ENCODE data around the gene FAM181A. TPM values are rescaled to one million over a fixed set of nuclear protein-coding genes. Genes with fewer than 3 reads are reported as not detected.

FAM181A gene
- total RNA-seq, 1 experiment from 2014 or later = not detected

DNA sequence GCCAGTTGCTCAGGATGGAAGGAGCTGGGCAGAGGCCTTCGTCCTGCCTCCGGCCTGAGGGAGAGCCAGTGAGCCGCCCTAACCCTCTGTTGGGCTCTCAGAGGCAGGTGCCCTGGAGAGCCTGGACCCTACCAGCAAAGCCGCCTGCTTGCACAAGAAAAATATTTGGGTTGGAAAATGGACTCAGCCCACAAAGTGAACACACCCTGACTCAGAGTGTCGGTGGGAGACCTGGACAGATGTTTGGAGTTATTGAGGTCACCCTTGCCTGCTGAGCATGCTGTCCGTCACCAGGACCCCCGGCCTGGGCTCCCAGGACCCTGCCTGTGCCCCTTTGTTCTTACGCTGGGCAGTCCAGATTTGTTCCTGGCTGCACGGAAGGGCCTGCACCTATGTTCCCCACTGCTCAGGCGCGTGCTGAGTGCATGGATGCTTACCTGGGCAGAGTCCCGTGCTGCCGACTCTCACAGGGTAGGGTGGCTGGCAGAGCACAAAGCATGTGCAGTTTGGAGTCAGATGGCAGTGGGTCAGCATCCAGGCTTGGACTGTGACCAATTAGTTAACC is 22.4 kb downstream of the FAM181A start:
- Histone ChIP-seq H3K56ac (ENCODE audit: insufficient read length, low read depth, low read length) (no peak overlapping the region), H2BK20ac (ENCODE audit: low read depth, low read length, poor library complexity, severe bottlenecking) (no peak overlapping the region), H3K4ac (ENCODE audit: low read depth, low read length) (no peak overlapping the region), H3K4me2 (ENCODE audit: insufficient read depth, insufficient read length, low read length) (no peak overlapping the region), H2BK12ac (ENCODE audit: insufficient read length, low read depth, low read length) (no peak overlapping the region), H3K9ac (ENCODE audit: extremely low read depth, insufficient read length, low read length) (no peak overlapping the region), H3K23me2 (ENCODE audit: insufficient read length, low read depth, low read length, poor library complexity, severe bottlenecking) (no peaks in the 10 kb centered on the region), H2AK5ac (ENCODE audit: insufficient read length, low read length) (no peak overlapping the region), H2BK15ac (ENCODE audit: low read depth, low read length) (no peak overlapping the region), H2BK5ac (ENCODE audit: insufficient read length, low read length) (no peak overlapping the region), H3K79me1 (ENCODE audit: insufficient read depth, low read depth, low read length, poor library complexity, severe bottlenecking) (no peaks in the 10 kb centered on the region), H4K91ac (ENCODE audit: insufficient read length, low read depth, low read length) (no peak overlapping the region), H3K18ac (ENCODE audit: insufficient read length, low read depth, low read length) (no peak overlapping the region), H3K27me3 (ENCODE audit: insufficient read depth, low read length) (no peaks in the 10 kb centered on the region), H3K4me1 (ENCODE audit: insufficient read depth, low read length) (no peaks in the 10 kb centered on the region; the same call in 1 of the 2 replicates), H4K20me1 (ENCODE audit: control insufficient read depth, insufficient read depth, insufficient read length) (no peaks in the 10 kb centered on the region), H3K27ac (ENCODE audit: insufficient read length, low read depth, low read length) (no peak overlapping the region), H3K14ac (ENCODE audit: insufficient read depth, low read length) (no peak overlapping the region; the same call in 1 of the 2 replicates), H3K9me3 (ENCODE audit: control insufficient read depth, low read depth, low read length) (no peaks in the 10 kb centered on the region), H2AFZ (ENCODE audit: low read length) (no peak overlapping the region), H3K23ac (ENCODE audit: insufficient read length, low read depth, low read length) (no peak overlapping the region), H4K5ac (ENCODE audit: insufficient read length, low read depth, low read length) (no peak overlapping the region), H3T11ph (ENCODE audit: low read length) (no peak overlapping the region), H4K8ac (replicated peaks; ENCODE audit: insufficient read length, low read depth, low read length) (no peak overlapping the region), H3K79me2 (ENCODE audit: insufficient read depth, low read length) (no peaks in the 10 kb centered on the region), H2BK120ac (ENCODE audit: low read depth, low read length, poor library complexity, severe bottlenecking) (no peak overlapping the region)
- TF ChIP-seq CTCF (conservative IDR thresholded peaks at IDR 0.05) = no peak
- Mint-ChIP-seq H3K27ac (no peak overlapping the region; a peak in 1 of 7 replicates), H3K4me1 (peaks cover 19 to 20% of the 10 kb centered on the region in 2 experiments), H3K36me3 (ENCODE audit: insufficient read depth in 1 of 3, low read depth in 3 of 3) (no peaks in the 10 kb centered on the region), H3K9me3 (no peaks in the 10 kb centered on the region; a peak in 1 of 5 replicates), H3K27me3 (ENCODE audit: low read depth) (no peaks in the 10 kb centered on the region; the same call in none of the 2 replicates), H3K4me3 (no peak overlapping the region)
- no CpG with 5 or more reads among the region's 13 CpGs for WGBS (ENCODE audit: extremely low coverage, insufficient read length, low lambda C conversion rate)
- no peak for DNase-seq

All from H9 (cell line).